Measurements from ENCODE around the gene PRXL2B.

The PRXL2B gene

GRCh38 chr1:2598329-2598931 is 11.9 kb downstream of the PRXL2B start:
- no peak for DNase-seq (ENCODE audit: low read depth)

DNA sequence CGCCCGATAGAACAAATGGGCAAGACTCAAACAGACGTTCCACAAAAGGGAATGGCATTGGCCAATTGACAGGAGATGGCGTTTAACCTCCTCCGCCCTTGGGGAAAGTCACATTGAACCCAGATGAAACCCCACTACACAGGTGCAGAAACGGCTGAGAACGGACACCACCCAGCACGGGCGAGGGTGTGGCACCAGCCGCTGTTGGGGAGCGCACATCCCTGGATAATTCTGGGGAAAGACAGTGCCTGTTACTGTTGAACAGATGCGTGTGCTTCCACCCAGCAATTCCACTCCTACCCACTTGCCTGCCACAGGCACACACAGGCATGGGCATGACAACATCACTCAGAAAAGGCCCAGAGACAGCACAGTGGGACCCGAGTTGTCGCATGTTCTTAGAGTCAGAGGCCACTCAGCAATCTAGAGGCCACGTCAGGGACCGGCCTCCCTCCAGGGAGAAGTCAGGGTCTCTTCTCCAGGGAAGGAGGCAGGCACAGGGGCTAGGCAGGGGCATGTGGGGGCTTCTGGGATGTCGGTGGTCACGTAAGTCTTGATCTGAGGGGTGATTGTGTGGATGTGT is 15.2 kb downstream of the PRXL2B start:
- no peak for DNase-seq (ENCODE audit: low read depth)

DNA sequence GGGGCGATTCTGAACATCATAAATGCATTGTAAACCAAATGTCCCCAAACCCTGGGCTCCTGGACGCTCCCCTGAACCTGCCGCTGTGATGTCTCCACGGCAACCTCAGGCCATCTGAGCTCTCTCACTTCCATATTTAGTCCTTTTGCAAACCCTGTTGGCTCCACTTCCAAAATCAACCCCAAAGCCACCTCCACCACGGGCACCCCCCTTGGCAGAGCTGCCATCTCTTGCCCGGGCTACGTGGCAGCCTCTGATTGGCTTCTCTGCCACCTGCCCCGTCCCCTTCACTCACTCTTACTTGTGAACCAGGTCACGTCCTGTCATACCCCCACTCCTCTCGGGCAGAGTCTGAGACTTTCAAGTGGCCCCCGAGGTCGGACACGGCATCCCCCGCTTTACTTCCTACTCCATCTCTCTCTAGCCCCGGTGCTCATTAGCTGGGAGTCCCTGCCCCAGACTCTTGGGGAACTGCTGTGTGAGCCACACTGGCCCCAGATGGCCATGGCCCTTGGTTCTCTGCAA is 15.8 kb downstream of the PRXL2B start:
- no peak for DNase-seq (ENCODE audit: low read depth)

DNA sequence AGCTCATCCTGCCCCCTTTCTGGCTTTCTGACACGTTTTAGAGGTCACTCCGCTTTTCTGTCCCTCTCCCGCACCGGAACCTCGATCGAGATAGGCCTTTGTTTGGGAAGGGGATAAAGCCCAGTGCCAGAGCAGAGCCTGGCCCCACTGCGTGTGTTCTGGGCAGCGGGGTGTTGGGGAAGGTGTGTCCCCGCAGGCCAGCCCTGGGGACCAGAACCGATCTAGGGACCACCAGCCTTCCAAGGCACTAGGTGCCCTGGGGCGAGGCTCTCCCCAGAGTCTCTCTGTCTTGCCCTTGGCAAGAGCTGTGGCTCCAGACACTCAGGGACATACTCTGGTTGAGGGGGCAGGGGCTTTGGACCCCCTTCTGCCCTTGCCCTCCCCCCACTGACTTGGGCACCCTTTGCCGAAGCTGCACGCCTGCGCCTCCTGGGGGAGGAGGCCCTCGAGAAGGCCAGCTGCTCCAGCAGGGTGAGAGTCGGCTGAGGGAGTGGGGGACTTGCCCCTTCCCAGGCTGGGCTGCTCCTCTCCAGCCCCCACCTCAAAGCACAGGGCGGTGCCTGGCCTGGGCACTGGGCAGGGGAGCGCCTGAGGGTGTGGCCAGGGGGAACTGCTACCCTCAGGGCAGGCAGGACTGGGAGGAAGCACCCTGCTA is 16.4 kb downstream of the PRXL2B start:
- DNase-seq (ENCODE audit: low read depth), result no peak

GRCh38 chr1:2603521-2604155 is 17.1 kb downstream of the PRXL2B start:
- DNase-seq (ENCODE audit: low read depth), result no peak

DNA sequence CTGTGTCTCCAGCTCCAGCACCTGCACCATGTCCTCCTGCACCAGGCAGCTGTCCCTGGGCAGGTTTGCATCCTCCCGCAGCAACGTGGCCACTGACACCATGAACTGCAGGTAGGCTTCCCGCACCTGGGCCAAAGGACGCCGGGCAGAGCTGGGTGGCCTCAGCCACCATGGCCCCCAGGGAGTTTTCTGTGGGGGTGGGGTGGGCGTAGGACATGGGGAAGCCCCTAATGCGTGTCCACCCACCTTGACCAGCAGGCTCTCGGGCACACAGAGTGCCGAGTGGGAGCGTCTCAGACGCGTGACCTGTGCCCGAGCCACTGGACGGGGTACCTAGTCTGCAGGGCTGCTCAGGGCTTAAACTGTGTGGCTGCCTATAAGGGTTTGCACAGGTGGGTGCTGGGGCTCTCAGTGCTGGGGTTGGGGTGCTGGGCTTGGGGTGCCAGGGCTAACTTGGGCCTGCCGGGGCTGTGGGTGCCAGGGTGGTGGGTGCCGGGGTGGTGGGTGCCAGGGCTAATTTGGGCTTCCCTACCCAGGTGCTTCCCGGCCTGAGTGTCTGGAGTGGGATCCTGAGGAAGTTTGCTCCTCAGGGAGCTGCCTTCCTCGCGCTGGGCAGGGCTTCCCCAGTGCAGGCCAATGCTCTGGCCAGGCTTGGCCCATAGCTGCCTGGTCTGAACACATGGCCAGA is 17.7 kb downstream of the PRXL2B start:
- DNase-seq (ENCODE audit: low read depth), result no peak

DNA sequence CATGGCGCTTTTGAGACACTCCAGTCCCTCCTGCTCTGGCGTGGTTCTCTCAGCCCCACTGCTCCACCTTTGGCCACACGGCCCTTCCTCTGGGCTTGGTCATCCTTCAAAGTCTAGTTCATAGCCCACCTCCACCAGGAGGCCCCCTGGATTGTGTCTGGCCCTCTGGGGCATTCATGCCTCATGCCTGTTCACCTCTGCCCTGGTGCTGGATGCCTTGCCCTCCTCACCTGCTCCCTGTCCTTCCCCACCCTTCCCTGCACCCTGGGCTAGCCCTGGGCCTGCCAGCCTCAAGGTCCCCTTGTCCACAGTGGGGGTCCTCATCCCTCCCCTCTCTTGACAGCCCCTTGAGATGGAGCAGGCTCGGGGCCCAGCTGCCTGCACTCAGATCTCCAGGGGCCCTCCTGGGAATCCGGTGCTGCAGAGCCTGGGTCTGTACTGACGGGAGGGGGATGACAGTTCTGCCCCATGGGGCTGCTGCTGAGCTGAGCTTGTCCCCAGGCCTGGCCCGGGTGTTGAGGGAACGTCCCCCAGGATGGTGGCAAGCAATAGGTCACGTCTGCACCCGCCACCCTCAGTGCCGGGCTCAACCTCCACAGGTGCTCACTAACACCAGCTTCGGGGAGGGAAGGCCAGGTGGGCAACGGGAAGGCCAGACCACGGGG is 18.4 kb downstream of the PRXL2B start:
- no peak for DNase-seq (ENCODE audit: low read depth)

DNA sequence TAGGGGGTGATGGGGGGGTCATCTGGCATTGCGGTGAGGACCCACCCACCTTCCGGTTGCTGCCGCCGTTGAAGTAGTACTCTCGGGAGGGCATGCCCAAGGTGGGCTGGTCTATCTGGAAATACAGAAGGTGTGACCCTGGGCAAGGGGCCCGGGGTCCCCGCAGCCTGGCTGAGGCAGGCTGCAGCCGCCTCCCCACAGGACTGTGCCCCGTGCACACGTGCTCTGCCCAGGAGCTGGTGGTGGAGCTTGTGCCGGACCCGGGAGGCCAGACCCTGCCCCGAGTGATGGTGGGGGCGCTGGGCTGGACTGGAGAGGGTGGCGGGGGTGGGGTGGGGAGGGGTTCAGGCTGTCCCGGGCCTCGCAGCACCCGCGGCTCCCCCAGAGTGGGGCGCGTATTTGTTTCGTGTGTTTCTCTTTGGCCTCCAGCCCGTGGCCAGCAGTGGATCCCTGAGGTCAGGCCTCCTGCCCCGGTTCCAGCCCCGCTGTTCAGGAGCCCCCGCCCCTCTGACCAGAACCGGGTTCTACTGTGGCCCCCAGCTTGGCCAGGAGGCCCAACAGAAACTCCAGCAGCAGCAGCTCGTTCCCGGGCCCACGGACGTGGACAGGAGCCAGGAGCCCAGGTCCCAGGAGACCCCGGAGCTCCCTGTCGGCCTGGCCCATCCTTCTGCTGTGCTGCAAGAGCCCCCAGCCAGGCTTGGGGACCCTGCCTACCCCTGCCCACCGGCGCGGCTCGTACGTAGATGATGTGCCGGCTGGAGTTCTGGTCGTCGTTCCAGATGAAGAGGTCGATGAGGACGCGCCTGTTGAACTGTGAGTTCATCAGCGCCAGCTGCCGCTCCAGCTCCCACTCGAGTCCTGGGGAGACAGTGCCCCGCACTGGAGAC is 19.2 kb downstream of the PRXL2B start:
- no peak for DNase-seq (ENCODE audit: low read depth)

DNA sequence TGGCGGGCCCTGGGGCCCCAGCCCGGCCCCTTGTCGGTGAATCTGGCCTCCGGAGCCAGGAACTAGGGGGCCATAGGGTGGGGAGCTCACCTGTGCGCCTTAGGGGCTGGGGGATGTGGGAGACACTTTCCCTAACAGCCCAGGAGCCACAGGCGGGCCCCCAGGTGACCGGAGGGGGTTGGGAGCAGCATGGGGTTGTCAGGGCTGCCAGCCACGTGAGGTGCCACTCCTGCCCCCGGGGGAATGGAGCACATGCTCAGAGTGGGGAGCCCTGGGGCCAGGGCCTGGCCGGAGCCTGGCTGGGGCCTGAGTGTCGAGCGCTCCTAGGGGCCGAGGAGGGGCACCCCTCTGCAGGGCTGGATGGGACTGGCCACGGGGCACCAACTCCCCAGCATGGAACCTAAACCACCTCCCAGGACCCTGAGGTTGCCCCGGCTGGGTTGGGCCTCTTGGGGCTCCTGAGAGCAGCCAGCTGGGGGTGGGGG is 19.9 kb downstream of the PRXL2B start:
- DNase-seq (ENCODE audit: low read depth), result no peak

DNA sequence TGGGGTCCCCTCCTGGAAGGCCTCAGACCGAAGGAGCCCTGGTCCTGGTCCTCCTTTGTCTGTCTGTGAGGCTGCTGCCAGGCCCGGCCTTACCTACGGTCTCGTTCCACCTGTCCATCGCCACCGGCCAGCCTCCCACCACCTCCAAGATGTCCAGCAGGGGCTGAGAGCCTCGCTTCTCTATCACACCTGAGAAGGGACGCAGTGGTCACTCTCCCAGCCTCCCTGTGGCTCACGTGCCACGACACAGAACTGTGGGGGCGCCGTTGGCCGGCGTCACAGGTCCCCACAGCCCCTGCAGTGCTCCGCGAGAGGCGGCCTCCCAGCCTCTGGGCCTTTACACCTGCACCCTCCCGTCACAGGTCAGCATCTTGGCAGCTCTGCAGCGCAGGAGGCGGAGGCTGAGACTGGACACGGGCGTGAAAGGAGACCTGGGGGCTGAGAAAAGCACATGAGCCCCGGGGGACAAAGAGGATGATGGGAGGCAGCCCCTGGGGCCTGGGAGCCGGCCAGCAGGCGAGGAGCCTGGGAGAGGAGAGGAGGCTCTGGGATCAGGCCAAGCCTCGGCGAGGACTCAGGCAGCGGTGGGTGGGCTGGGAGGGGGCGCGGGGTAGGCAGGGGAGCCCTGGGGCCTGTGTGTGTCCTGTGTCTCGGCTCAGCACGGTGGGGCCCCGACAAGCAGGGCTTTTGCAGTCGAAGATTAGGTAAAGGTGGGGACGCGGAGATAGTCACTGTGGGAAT is 20.5 kb downstream of the PRXL2B start:
- DNase-seq (ENCODE audit: low read depth), result no peak

DNA sequence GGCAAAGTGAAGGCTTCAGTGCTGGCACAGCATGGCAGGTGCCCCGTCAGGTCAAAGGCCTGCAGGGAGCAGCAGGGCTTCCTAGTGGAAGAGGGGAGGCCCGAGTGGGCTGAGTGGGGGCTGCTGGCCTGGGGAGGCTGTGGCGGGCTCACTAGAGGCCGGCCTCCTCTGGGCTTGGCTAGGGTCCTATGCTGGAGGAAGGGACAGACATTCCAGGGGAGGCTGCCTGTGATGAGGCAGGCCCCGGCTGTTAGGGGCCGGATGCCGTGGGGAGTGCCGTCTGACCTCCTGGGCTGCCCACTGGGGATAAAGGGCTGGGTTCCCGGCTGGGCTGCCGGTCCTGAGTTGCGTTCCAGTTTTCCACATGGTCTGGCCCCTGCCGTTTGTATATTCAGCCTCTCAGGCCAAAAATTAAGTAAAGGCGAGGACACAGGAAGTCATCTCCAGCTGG is 21.1 kb downstream of the PRXL2B start:
- no peak for DNase-seq (ENCODE audit: low read depth)

- DNase-seq (ENCODE audit: low read depth), result no peak
Observed at GRCh38 chr1:2609319-2610035, 22.9 kb downstream of the PRXL2B start.

- no peak for DNase-seq (ENCODE audit: low read depth)
Observed at GRCh38 chr1:2610036-2610959, 23.7 kb downstream of the PRXL2B start.

- no peak for DNase-seq (ENCODE audit: low read depth)
Observed at GRCh38 chr1:2611031-2611501, 24.5 kb downstream of the PRXL2B start.

- DNase-seq (ENCODE audit: low read depth), result no peak
Observed at GRCh38 chr1:2611621-2612437, 25.3 kb downstream of the PRXL2B start.

DNA sequence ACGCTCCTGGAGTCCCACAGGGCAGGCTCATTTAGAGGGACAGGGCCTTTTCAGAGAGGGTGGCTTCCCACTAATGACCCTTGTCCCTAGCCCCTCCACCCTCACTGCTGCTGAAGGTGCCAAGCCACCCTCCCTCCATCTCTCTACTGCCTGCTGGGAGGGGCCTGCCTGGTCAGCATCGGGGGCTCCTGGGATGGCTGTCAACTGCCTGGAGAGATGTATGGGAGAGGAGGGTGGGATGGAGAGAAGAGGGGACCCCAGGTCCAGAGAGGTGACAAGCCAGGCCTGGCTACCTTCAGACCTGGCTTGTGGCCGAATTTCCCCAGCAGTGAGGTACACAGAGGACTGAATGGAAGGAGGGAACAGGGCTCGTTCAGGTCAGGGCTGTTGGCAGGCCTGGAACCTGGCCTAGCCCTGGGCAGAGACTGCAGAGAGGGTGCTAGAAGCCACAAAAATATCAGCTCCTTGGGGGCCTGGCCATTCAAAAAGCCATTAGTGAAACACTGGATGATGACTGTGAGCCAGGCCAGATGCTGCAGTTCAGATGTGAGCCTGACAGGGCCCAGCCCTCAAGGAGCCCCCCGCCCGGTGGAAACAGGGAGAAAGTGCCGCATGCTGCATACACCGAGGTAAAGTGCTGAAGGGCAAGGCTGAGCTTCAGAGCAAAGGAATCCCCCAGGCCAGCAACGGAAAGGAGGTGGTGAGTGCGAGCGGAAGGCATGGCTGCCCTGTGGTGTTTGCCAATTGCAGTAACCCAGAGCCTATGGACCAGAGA is 26.2 kb downstream of the PRXL2B start:
- DNase-seq (ENCODE audit: low read depth), result no peak
